ENCODE results near the gene RARG. TPM values are rescaled to one million over a fixed set of nuclear protein-coding genes. Genes with fewer than 3 reads are reported as not detected.
A peak's percentile ranks its signal among the peaks of the same experiment; 100 is the strongest.

RARG gene
- total RNA-seq, 4 donors from 2014 or later = 2.6 to 15.4 (median 7.6) TPM; not detected in 1

- in situ Hi-C loops (cut with MboI; ENCODE audit: low pct_ligation_motif_present in 1 of 4, low pct_unique_long_range_greater_than_20kb in 1 of 4, low sequenced_read_pairs in 3 of 4) = no loop called here
- Histone ChIP-seq H3K4me3 (no peak overlapping the region), H3K9me3 (no peaks in the 10 kb centered on the region), H3K27ac (peak overlapping the region in 1 of 4 donors; percentile 93), H3K36me3 (no peaks in the 10 kb centered on the region), H3K4me1 (peaks cover 25 to 44% (median 38%) of the 10 kb centered on the region in 4 donors), H3K27me3 (no peaks in the 10 kb centered on the region)
- intact Hi-C loops (cut with DNase I; ENCODE audit: low total_unique reads) = no loop called here
- TF ChIP-seq POLR2AphosphoS5 (IDR thresholded peaks at IDR 0.05) (no peak), EP300 (IDR thresholded peaks at IDR 0.05; ENCODE audit: low read depth) (no peak), CTCF (IDR thresholded peaks at IDR 0.05) (no peak), POLR2A (IDR thresholded peaks at IDR 0.05) (no peak)
- 63% methylated on average over 3 of the region's 3 CpGs; no CpG with 5 or more reads in 1 of the 2 donors for whole genome bisulfite sequencing, 2 donors (ENCODE audit: low coverage in 1 of 2)
- DNase-seq = no peak
Measured at GRCh38 chr12:53235164-53235563, 3.2 kb upstream of the RARG start.

GRCh38 chr12:53234271-53234914, 2.4 kb upstream of the RARG start:
- in situ Hi-C loops (cut with MboI; ENCODE audit: low pct_ligation_motif_present in 1 of 4, low pct_unique_long_range_greater_than_20kb in 1 of 4, low sequenced_read_pairs in 3 of 4) = no loop called here
- 37% methylated on average over 10 of the region's 12 CpGs; no CpG with 5 or more reads in 1 of the 2 donors for WGBS, 2 donors (ENCODE audit: low coverage in 1 of 2)
- H3K4me3 ChIP-seq = no peak overlapping the region
- H3K27ac ChIP-seq = peak overlapping the region; percentile 18 to 93 (median 80)
- intact Hi-C loops (cut with DNase I; ENCODE audit: low total_unique reads) = no loop called here
- H3K36me3 ChIP-seq = no peaks in the 10 kb centered on the region
- H3K9me3 ChIP-seq = no peaks in the 10 kb centered on the region
- H3K27me3 ChIP-seq = no peaks in the 10 kb centered on the region
- DNase-seq = peak; percentile 43
- TF ChIP-seq POLR2AphosphoS5 (IDR thresholded peaks at IDR 0.05) = no peak
- no peak for TF ChIP-seq EP300 (IDR thresholded peaks at IDR 0.05; ENCODE audit: low read depth)
- TF ChIP-seq CTCF (IDR thresholded peaks at IDR 0.05) = no peak
- no peak for TF ChIP-seq POLR2A (IDR thresholded peaks at IDR 0.05)
- peaks cover 25 to 45% (median 39%) of the 10 kb centered on the region in 4 donors for H3K4me1 ChIP-seq

- Histone ChIP-seq H3K36me3 (no peaks in the 10 kb centered on the region), H3K4me1 (peaks cover 25 to 45% (median 39%) of the 10 kb centered on the region in 4 donors), H3K9me3 (no peaks in the 10 kb centered on the region), H3K27me3 (no peaks in the 10 kb centered on the region), H3K27ac (peak overlapping the region; percentile 18 to 93 (median 80)), H3K4me3 (no peak overlapping the region)
- 20 to 28% methylated on average over 1 to 7 of the region's 7 CpGs for WGBS, 2 donors (ENCODE audit: low coverage in 1 of 2)
- TF ChIP-seq POLR2AphosphoS5 (IDR thresholded peaks at IDR 0.05) (no peak), CTCF (IDR thresholded peaks at IDR 0.05) (no peak), EP300 (IDR thresholded peaks at IDR 0.05; ENCODE audit: low read depth) (no peak), POLR2A (IDR thresholded peaks at IDR 0.05) (no peak)
- in situ Hi-C loops (cut with MboI; ENCODE audit: low pct_ligation_motif_present in 1 of 4, low pct_unique_long_range_greater_than_20kb in 1 of 4, low sequenced_read_pairs in 3 of 4) (no loop called here), intact Hi-C loops (cut with DNase I; ENCODE audit: low total_unique reads) (no loop called here)
- no peak for DNase-seq
Measured at GRCh38 chr12:53233671-53234121, 1.7 kb upstream of the RARG start.

GRCh38 chr12:53232646-53233461, 845 bp upstream of the RARG start:
- TF ChIP-seq EP300 (IDR thresholded peaks at IDR 0.05; ENCODE audit: low read depth) = no peak
- no peak for TF ChIP-seq POLR2AphosphoS5 (IDR thresholded peaks at IDR 0.05)
- TF ChIP-seq CTCF (IDR thresholded peaks at IDR 0.05) = no peak
- TF ChIP-seq POLR2A (IDR thresholded peaks at IDR 0.05) = no peak
- intact Hi-C loops (cut with DNase I; ENCODE audit: low total_unique reads) (no loop called here), in situ Hi-C loops (cut with MboI; ENCODE audit: low pct_ligation_motif_present in 1 of 4, low pct_unique_long_range_greater_than_20kb in 1 of 4, low sequenced_read_pairs in 3 of 4) (no loop called here)
- DNase-seq = peak; percentile 81
- peaks cover 25 to 45% (median 39%) of the 10 kb centered on the region in 4 donors for H3K4me1 ChIP-seq
- no peaks in the 10 kb centered on the region for H3K27me3 ChIP-seq
- H3K9me3 ChIP-seq = no peaks in the 10 kb centered on the region
- 17% methylated on average over 11 of the region's 11 CpGs; no CpG with 5 or more reads in 1 of the 2 donors for WGBS, 2 donors (ENCODE audit: low coverage in 1 of 2)
- H3K4me3 ChIP-seq = peak overlapping the region in 3 of 4 donors; percentile 38 to 61 (median 55)
- H3K27ac ChIP-seq = peak overlapping the region; percentile 75 to 93 (median 80)
- H3K36me3 ChIP-seq = no peaks in the 10 kb centered on the region

Measured in transverse colon (tissue), 4 donors.